H1 (cell line): Measurements from ENCODE around the gene PAQR9. TPM values are rescaled to one million over a fixed set of nuclear protein-coding genes. Genes with fewer than 3 reads are reported as not detected.

Source experiments
- CTCF ChIA-PET: fragments of 300-600 bp; sonication (Branson Sonifier 250); formaldehyde crosslinking; loops from one replicate; lab custom pipeline; 2021; ENCODE audit not compliant: partially characterized antibody; lab: Charles Lee
- POLR2A ChIA-PET: fragments of 300-600 bp; sonication (Branson Sonifier 250); formaldehyde crosslinking; loops from one replicate; lab custom pipeline; 2021; ENCODE audit warnings: inconsistent platforms; ENCODE audit not compliant: partially characterized antibody; lab: Charles Lee
- DNase-seq, 2 experiments: peaks; one replicate each; pipeline versions ENCODE4 v3.0.0 to v3.0.0-alpha.2; 2010 to 2022; ENCODE audit warnings: low spot score in 2 of 2, low read depth in 1 of 2, mixed read lengths in 1 of 2
- FAIRE-seq: peaks from 2 replicates; lab custom pipeline; 2011; peaks lifted over from hg19 to GRCh38; lab: Jason Lieb, UNC
- H2AFZ ChIP-seq: 2 replicates; pipeline ENCODE4 v1.8.1; 2012; ENCODE audit warnings: low read length, inconsistent platforms
- H2AK5ac ChIP-seq: 2 replicates; pipeline ENCODE4 v1.6.1; 2013; ENCODE audit warnings: low read depth, low read length
- H2BK120ac ChIP-seq: replicated peaks from 2 replicates; pipeline ENCODE3; 2013; ENCODE audit warnings: low read depth, low read length, inconsistent platforms
- H2BK12ac ChIP-seq: 2 replicates; pipeline ENCODE4 v1.6.1; 2013; ENCODE audit warnings: low read depth, low read length
- H2BK15ac ChIP-seq: 2 replicates; pipeline ENCODE4 v1.6.1; 2013; ENCODE audit warnings: low read length
- H2BK20ac ChIP-seq: 2 replicates; pipeline ENCODE4 v1.6.1; 2013; ENCODE audit warnings: low read length
- H2BK5ac ChIP-seq: 2 replicates; pipeline ENCODE4 v1.6.1; 2013; ENCODE audit warnings: low read depth, low read length
- H3K14ac ChIP-seq: 2 replicates; pipeline ENCODE4 v1.6.1; 2013; ENCODE audit warnings: inconsistent platforms; ENCODE audit not compliant: insufficient read length
- H3K18ac ChIP-seq: 2 replicates; pipeline ENCODE4 v1.6.1; 2013; ENCODE audit warnings: low read length; ENCODE audit errors: extremely low read depth
- H3K23ac ChIP-seq: 2 replicates; pipeline ENCODE4 v1.6.1; 2013; ENCODE audit warnings: inconsistent platforms; ENCODE audit not compliant: insufficient read length
- H3K23me2 ChIP-seq: 2 replicates; pipeline ENCODE4 v1.6.1; 2013; ENCODE audit warnings: low read depth, low read length
- H3K27ac ChIP-seq: 2 replicates; pipeline ENCODE4 v1.6.1; 2011; ENCODE audit warnings: low read depth, low read length, inconsistent platforms
- H3K27me3 ChIP-seq, 4 experiments: replicated peaks in 1 of 4; 1 replicate in 1 of 4; 2 replicates in 3 of 4; pipeline versions ENCODE4 v1.6.1 to v1.8.1; 2011 to 2013; ENCODE audit warnings: low read length in 3 of 4, mild to moderate bottlenecking in 3 of 4, inconsistent platforms in 2 of 4, mixed read lengths in 2 of 4, moderate library complexity in 1 of 4; ENCODE audit not compliant: control insufficient read depth in 3 of 4, insufficient read depth in 3 of 4; ENCODE audit errors: extremely low read depth in 1 of 4
- H3K36me3 ChIP-seq, 4 experiments: 2 replicates each; pipeline versions ENCODE4 v1.6.1 to v1.8.1; 2011 to 2013; ENCODE audit warnings: mild to moderate bottlenecking in 4 of 4, low read length in 3 of 4, moderate library complexity in 2 of 4, control low read depth in 1 of 4, inconsistent platforms in 1 of 4; ENCODE audit not compliant: insufficient read depth in 4 of 4, control insufficient read depth in 2 of 4
- H3K4ac ChIP-seq: replicated peaks from 2 replicates; pipeline ENCODE3; 2013; ENCODE audit warnings: low read length, low read depth, mixed read lengths, inconsistent platforms; ENCODE audit not compliant: insufficient read length
- H3K4me1 ChIP-seq, 4 experiments: replicated peaks in 1 of 4; 1 replicate in 1 of 4; 2 replicates in 3 of 4; pipeline versions ENCODE4 v1.6.1 to v1.8.1; 2011 to 2013; ENCODE audit warnings: low read length in 3 of 4, inconsistent platforms in 2 of 4, mixed read lengths in 1 of 4; ENCODE audit not compliant: insufficient read depth in 4 of 4, control insufficient read depth in 3 of 4
- H3K4me2 ChIP-seq, 2 experiments: 2 replicates each; pipeline versions ENCODE4 v1.6.1 to v1.8.1; 2011 to 2013; ENCODE audit warnings: low read depth in 2 of 2, low read length in 2 of 2, control low read depth in 1 of 2, inconsistent platforms in 1 of 2, mild to moderate bottlenecking in 1 of 2; ENCODE audit not compliant: insufficient read depth in 1 of 2
- H3K4me3 ChIP-seq, 4 experiments: fragments of 200-600, 300-600 bp in 1 of 4; sonication (generic), shearing (Covaris generic), sonication (Bioruptor Twin) in 1 of 4; 2 replicates each; pipeline versions ENCODE4 v1.5.1 to v1.8.1; 2011 to 2016; ENCODE audit warnings: low read length in 4 of 4, low read depth in 3 of 4, control low read depth in 2 of 4, inconsistent platforms in 2 of 4, mild to moderate bottlenecking in 2 of 4, mixed read lengths in 1 of 4, moderate library complexity in 1 of 4; ENCODE audit not compliant: insufficient read depth in 2 of 4; ENCODE audit errors: extremely low read depth in 1 of 4
- H3K56ac ChIP-seq: replicated peaks from 2 replicates; pipeline ENCODE3; 2013; ENCODE audit warnings: low read depth, mild to moderate bottlenecking, mixed read lengths, low read length, inconsistent platforms; ENCODE audit not compliant: insufficient read length
- H3K79me1 ChIP-seq: 2 replicates; pipeline ENCODE4 v1.6.1; 2013; ENCODE audit warnings: low read depth, low read length, control low read depth
- H3K79me2 ChIP-seq, 2 experiments: 2 replicates each; pipeline versions ENCODE4 v1.6.1 to v1.8.1; 2012 to 2013; ENCODE audit warnings: low read length in 2 of 2, mild to moderate bottlenecking in 2 of 2, inconsistent platforms in 1 of 2; ENCODE audit not compliant: insufficient read depth in 2 of 2, control insufficient read depth in 1 of 2
- H3K9ac ChIP-seq, 4 experiments: replicated peaks in 1 of 4; 1 replicate in 1 of 4; 2 replicates in 3 of 4; pipeline versions ENCODE4 v1.6.1 to v1.8.1; 2011 to 2013; ENCODE audit warnings: low read depth in 3 of 4, low read length in 3 of 4, control low read depth in 2 of 4, mild to moderate bottlenecking in 2 of 4, moderate library complexity in 2 of 4, inconsistent platforms in 1 of 4; ENCODE audit errors: extremely low read depth in 1 of 4
- H3K9me3 ChIP-seq, 2 experiments: 2 replicates each; pipeline versions ENCODE4 v1.6.1 to v1.8.1; 2012 to 2013; ENCODE audit warnings: mild to moderate bottlenecking in 2 of 2, moderate library complexity in 2 of 2, control low read depth in 1 of 2, inconsistent platforms in 1 of 2, low read depth in 1 of 2, low read length in 1 of 2, mixed read lengths in 1 of 2; ENCODE audit not compliant: insufficient read depth in 2 of 2
- H4K20me1 ChIP-seq, 2 experiments: replicated peaks in 1 of 2; 2 replicates each; pipeline versions ENCODE3 to v1.8.1; 2011 to 2013; ENCODE audit warnings: inconsistent platforms in 2 of 2, low read length in 2 of 2, mild to moderate bottlenecking in 1 of 2; ENCODE audit not compliant: insufficient read depth in 2 of 2, control insufficient read depth in 1 of 2
- H4K5ac ChIP-seq: 2 replicates; pipeline ENCODE4 v1.6.1; 2013; ENCODE audit warnings: low read length, low read depth, mixed read lengths, inconsistent platforms; ENCODE audit not compliant: insufficient read length
- H4K8ac ChIP-seq: 2 replicates; pipeline ENCODE4 v1.8.0; 2013; ENCODE audit warnings: mild to moderate bottlenecking, moderate library complexity, low read length, inconsistent platforms; ENCODE audit not compliant: insufficient read depth; ENCODE audit errors: extremely low read depth
- H4K91ac ChIP-seq: replicated peaks from 2 replicates; pipeline ENCODE3; 2013; ENCODE audit warnings: low read length, mixed read lengths, inconsistent platforms; ENCODE audit not compliant: insufficient read length
- BCL11A ChIP-seq, 2 experiments: IDR thresholded peaks; one replicate each; pipeline ENCODE4 v1.6.1; 2011; ENCODE audit warnings: low read depth in 2 of 2, low read length in 2 of 2, mild to moderate bottlenecking in 2 of 2
- CBX5 ChIP-seq: fragments of 300-800, 300-1000 bp; sonication (generic); IDR thresholded peaks from 2 replicates; pipeline ENCODE4 v1.7.1; 2016; ENCODE audit warnings: antibody characterized with exemption, low read length, low read depth
- CHD1 ChIP-seq: IDR thresholded peaks from 2 replicates; pipeline ENCODE4 v1.6.1; 2012; ENCODE audit warnings: low read depth, low read length, improper control_type of control experiment
- EP300 ChIP-seq, 2 experiments: IDR thresholded peaks; 1 replicate in 1 of 2; 2 replicates in 1 of 2; pipeline ENCODE4 v1.6.1; 2011 to 2012; ENCODE audit warnings: low read depth in 2 of 2, low read length in 2 of 2, mild to moderate bottlenecking in 2 of 2, borderline replicate concordance in 1 of 2, inconsistent platforms in 1 of 2, moderate library complexity in 1 of 2
- JUN ChIP-seq: IDR thresholded peaks from 2 replicates; pipeline ENCODE4 v1.6.1; 2011; ENCODE audit warnings: low read depth, mild to moderate bottlenecking, improper control_type of control experiment, low read length
- POLR2A ChIP-seq, 2 experiments: IDR thresholded peaks; 1 replicate in 1 of 2; 2 replicates in 1 of 2; pipeline ENCODE4 v1.6.1; 2011; ENCODE audit warnings: low read depth in 2 of 2, low read length in 2 of 2, mild to moderate bottlenecking in 2 of 2; ENCODE audit errors: control extremely low read depth in 1 of 2
- RFX5 ChIP-seq: IDR thresholded peaks from 2 replicates; pipeline ENCODE4 v1.6.1; 2011; ENCODE audit warnings: low read depth, low read length, improper control_type of control experiment, borderline replicate concordance
- SAP30 ChIP-seq: fragments of 300-600 bp; sonication (generic); IDR thresholded peaks from 2 replicates; pipeline ENCODE4 v1.7.1; 2012; ENCODE audit warnings: low read length, moderate library complexity, mild to moderate bottlenecking, inconsistent platforms; ENCODE audit not compliant: insufficient read depth, insufficient replicate concordance
- SIX5 ChIP-seq: IDR thresholded peaks from 2 replicates; pipeline ENCODE4 v1.6.1; 2011; ENCODE audit warnings: mild to moderate bottlenecking, low read depth, low read length
- SP2 ChIP-seq: IDR thresholded peaks from 2 replicates; pipeline ENCODE4 v1.6.1; 2012; ENCODE audit warnings: mild to moderate bottlenecking, low read length, inconsistent platforms
- TEAD4 ChIP-seq: IDR thresholded peaks from 2 replicates; pipeline ENCODE4 v1.6.1; 2012; ENCODE audit warnings: low read depth, low read length, inconsistent platforms, mixed read lengths
- WGBS, 2 experiments: shearing (Covaris generic) in 1 of 2; methylation state at CpG; one replicate each; pipeline versions ENCODE4 v1.1.6 to v1.1.7; 2013 to 2015; ENCODE audit warnings: low lambda C conversion rate in 2 of 2, mixed read lengths in 2 of 2, inconsistent platforms in 1 of 2, low coverage in 1 of 2, missing lambda C conversion rate in 1 of 2; ENCODE audit not compliant: insufficient replicate concordance in 2 of 2, insufficient coverage in 1 of 2, insufficient read length in 1 of 2; ENCODE audit errors: extremely low coverage in 1 of 2, missing lambda C conversion rate in 1 of 2; 5-methylcytosine and 5-hydroxymethylcytosine counted together
- polyA plus RNA-seq, 7 experiments: library from polyadenylated mRNA; depleted of rRNA in 3 of 7; stranded (reverse) in 5 of 7; unstranded in 2 of 7; fragments of >200 nt in 5 of 7; fragments of 200-250 nt in 2 of 7; gene quantifications; 1 replicate in 5 of 7; 2 replicates in 1 of 7; 4 replicates in 1 of 7; pipeline versions ENCODE4 v1.2.1 to v1.2.3, GENCODE V29; 2011 to 2013; ENCODE audit warnings: missing spikeins in 2 of 7, mixed read lengths in 2 of 7
- total RNA-seq: library from RNA; stranded (reverse); fragmentation: NEBNext Ultra II Directional; extraction: Animal tissue kit (Norgen Biotek cat#: 25700); gene quantifications from 2 replicates; pipeline ENCODE4 v1.2.1, GENCODE V29; 2021

The PAQR9 gene
- total and polyA plus RNA-seq, 2 of the 8 experiments (the other 6 are each of a cell fraction or from before 2014, with no cell fraction given) = 2.6 to 5.2 TPM

GRCh38 chr3:142998439-142998838, 35.0 kb upstream of the PAQR9 start:
- Histone ChIP-seq H4K91ac (no peak overlapping the region), H2AK5ac (no peak overlapping the region), H4K5ac (no peak overlapping the region), H3K23ac (no peak overlapping the region), H4K20me1 (no peaks in the 10 kb centered on the region), H3K36me3 (no peaks in the 10 kb centered on the region), H3K9ac (no peak overlapping the region), H2BK20ac (no peak overlapping the region), H3K23me2 (peaks cover 7% of the 10 kb centered on the region; the same call in 1 of the 2 replicates), H4K8ac (no peak overlapping the region), H2AFZ (no peak overlapping the region), H3K79me2 (peaks cover 14 to 24% of the 10 kb centered on the region in 2 experiments), H3K9me3 (no peaks in the 10 kb centered on the region), H3K79me1 (no peaks in the 10 kb centered on the region; the same call in 1 of the 2 replicates), H3K27ac (no peak overlapping the region), H2BK120ac (no peak overlapping the region), H3K56ac (no peak overlapping the region), H3K14ac (no peak overlapping the region), H2BK5ac (no peak overlapping the region), H3K4me2 (no peak overlapping the region), H3K27me3 (no peaks in the 10 kb centered on the region), H2BK15ac (no peak overlapping the region), H3K4me3 (no peak overlapping the region), H3K4me1 (peaks cover 0 to 4% (median 2%) of the 10 kb centered on the region in 4 experiments; a peak in 2 of 7 replicates), H2BK12ac (no peak overlapping the region), H3K18ac (no peak overlapping the region), H3K4ac (no peak overlapping the region)
- CTCF ChIA-PET = interaction anchor here (5.0 kb wide), 1 partner anchor 67 kb away, joined by 44 read pairs; no protein-coding TSS in a partner anchor
- WGBS, 2 experiments = 91% methylated on average over 3 of the region's 3 CpGs; no CpG with 5 or more reads in 1 of the 2 experiments
- no peak for DNase-seq
- FAIRE-seq = no peak
- POLR2A ChIA-PET = no interaction called here
- no peak for TF ChIP-seq POLR2A (IDR thresholded peaks at IDR 0.05; ENCODE audit: control extremely low read depth in 1 of 2, low read depth in 2 of 2, low read length in 2 of 2)
- no peak for TF ChIP-seq CBX5
- no peak for TF ChIP-seq RFX5
- TF ChIP-seq SIX5 = no peak
- TF ChIP-seq SP2 = no peak
- no peak for TF ChIP-seq TEAD4
- TF ChIP-seq EP300 (IDR thresholded peaks at IDR 0.05; ENCODE audit: borderline replicate concordance in 1 of 2, low read depth in 2 of 2, low read length in 2 of 2) = no peak
- no peak for TF ChIP-seq CHD1
- TF ChIP-seq BCL11A (IDR thresholded peaks at IDR 0.05; ENCODE audit: low read depth in 2 of 2, low read length in 2 of 2) = no peak
- TF ChIP-seq JUN = no peak
- TF ChIP-seq SAP30 = no peak
